ENCODE results near the gene CALCOCO1.
"Not testable (repeated sequence)": the region's sequence is repeated elsewhere in the genome, so short reads cannot be mapped to it uniquely, and the experiment has no call there.

Gene CALCOCO1

GRCh38 chr12:53726341-53726740 is 911 bp downstream of the CALCOCO1 start:
- no peak for DNase-seq (ENCODE audit: low read depth)
- TF ChIP-seq, protein P1, sequence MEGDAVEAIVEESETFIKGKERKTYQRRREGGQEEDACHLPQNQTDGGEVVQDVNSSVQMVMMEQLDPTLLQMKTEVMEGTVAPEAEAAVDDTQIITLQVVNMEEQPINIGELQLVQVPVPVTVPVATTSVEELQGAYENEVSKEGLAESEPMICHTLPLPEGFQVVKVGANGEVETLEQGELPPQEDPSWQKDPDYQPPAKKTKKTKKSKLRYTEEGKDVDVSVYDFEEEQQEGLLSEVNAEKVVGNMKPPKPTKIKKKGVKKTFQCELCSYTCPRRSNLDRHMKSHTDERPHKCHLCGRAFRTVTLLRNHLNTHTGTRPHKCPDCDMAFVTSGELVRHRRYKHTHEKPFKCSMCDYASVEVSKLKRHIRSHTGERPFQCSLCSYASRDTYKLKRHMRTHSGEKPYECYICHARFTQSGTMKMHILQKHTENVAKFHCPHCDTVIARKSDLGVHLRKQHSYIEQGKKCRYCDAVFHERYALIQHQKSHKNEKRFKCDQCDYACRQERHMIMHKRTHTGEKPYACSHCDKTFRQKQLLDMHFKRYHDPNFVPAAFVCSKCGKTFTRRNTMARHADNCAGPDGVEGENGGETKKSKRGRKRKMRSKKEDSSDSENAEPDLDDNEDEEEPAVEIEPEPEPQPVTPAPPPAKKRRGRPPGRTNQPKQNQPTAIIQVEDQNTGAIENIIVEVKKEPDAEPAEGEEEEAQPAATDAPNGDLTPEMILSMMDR (conservative IDR thresholded peaks at IDR 0.05; ENCODE audit: control insufficient read depth, insufficient read depth, low read depth, low read length) = no peak
- peak overlapping the region; percentile 97 for H3K4me3 ChIP-seq (ENCODE audit: control insufficient read depth, low read depth, low read length)

GRCh38 chr12:53725824-53726223 is 1.4 kb downstream of the CALCOCO1 start:
- H3K4me3 ChIP-seq (ENCODE audit: control insufficient read depth, low read depth, low read length) = no peak overlapping the region
- DNase-seq (ENCODE audit: low read depth) = no peak
- TF ChIP-seq, protein P1 (conservative IDR thresholded peaks at IDR 0.05; ENCODE audit: control insufficient read depth, insufficient read depth, low read depth, low read length) = no peak

DNA sequence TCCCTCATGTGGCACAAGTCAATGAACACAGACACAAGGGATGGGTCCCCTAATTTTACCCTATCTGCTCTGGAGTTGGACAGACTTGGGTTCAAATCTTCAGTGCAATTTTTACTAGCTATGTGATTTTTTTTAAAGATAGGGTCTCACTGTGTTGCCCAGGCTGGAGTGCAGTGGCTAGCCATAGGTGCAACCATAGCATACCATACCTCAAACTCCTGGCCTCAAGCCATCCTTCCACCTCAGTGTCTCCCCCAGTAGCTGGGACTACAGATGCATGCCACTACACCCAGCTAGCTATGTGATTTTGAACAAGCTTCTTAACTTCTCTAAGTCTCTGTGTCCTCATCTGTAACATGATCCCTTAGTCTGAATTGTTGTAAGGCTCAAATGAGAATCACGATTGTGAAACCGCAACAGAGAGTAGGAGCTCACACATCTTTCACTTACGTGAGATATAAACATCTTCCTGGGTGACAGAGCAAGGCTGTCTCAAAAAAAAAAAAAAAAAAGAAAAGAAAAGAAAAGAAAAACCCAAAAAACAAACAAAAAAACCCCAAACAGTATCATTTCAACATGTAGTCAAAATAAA is 4.7 kb downstream of the CALCOCO1 start:
- H3K4me3 ChIP-seq (ENCODE audit: control insufficient read depth, low read depth, low read length) = no peak overlapping the region
- DNase-seq (ENCODE audit: low read depth) = peak; percentile 22
- TF ChIP-seq, protein P1 (conservative IDR thresholded peaks at IDR 0.05; ENCODE audit: control insufficient read depth, insufficient read depth, low read depth, low read length) = no peak

DNA sequence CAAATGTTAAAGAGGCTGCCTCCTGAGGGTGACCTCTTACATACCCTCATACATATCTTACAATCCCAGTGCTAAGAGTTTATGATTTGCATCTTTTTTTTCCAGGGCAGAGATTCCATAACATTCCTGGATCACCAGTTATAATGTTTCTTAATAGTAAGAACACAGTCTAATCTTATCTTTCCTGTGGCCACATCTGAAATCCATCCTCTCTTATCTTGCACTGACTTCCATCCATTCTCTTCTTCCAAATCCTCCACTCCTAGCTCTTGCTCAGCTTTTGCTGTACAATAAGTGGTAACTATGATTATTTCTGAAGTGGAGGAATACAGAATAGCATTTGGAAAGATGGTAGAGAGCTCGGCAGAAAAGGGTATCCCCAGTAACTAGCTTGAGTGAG is 6.3 kb downstream of the CALCOCO1 start:
- TF ChIP-seq, protein P1 (conservative IDR thresholded peaks at IDR 0.05; ENCODE audit: control insufficient read depth, insufficient read depth, low read depth, low read length) = no peak
- no peak overlapping the region for H3K4me3 ChIP-seq (ENCODE audit: control insufficient read depth, low read depth, low read length)
- no peak for DNase-seq (ENCODE audit: low read depth)

DNA sequence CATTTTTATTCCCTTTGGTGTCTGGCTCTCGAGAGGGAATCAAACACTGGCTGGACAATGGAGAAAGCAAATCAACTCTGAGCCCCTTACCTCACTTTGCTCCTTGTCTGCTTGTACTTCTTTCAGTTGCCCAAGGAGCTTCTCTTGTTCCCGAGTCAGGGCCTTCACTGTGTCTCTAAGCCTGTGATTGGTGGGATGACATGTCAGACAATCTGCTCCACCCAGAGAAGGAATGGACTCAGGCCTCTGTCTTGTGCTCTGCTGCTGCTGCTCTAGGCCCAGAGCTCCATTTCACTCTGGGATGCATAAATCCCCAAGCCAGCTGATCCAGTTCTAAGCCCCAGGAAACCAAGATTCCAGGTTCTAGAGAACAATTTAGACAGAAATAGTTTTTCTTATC is 7.6 kb downstream of the CALCOCO1 start:
- TF ChIP-seq, protein P1 (conservative IDR thresholded peaks at IDR 0.05; ENCODE audit: control insufficient read depth, insufficient read depth, low read depth, low read length) = no peak
- peak; percentile 20 for DNase-seq (ENCODE audit: low read depth)
- H3K4me3 ChIP-seq (ENCODE audit: control insufficient read depth, low read depth, low read length) = no peak overlapping the region

GRCh38 chr12:53718567-53718966 is 8.7 kb downstream of the CALCOCO1 start:
- not testable (repeated sequence) for H3K4me3 ChIP-seq (ENCODE audit: control insufficient read depth, low read depth, low read length); DNase-seq (ENCODE audit: low read depth)

DNA sequence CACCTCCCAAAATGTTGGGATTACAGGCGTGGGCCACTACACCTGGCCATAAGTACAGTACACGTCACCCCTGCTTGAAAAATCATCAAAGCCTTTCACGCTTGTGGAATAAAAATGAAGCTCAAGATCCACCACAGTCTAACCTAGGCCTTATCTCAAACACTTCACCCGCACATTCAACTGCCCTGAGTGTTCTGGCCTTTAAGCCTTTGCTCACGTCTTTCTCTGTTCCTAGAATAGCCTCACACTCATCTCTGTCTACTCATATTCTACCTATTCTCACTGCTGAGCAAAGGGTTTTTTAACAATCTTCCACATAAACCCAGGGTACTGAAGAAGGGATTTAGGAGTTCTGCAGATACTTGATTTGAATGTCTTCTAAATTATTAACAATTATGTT is 9.9 kb downstream of the CALCOCO1 start:
- H3K4me3 ChIP-seq (ENCODE audit: control insufficient read depth, low read depth, low read length) = no peak overlapping the region
- no peak for DNase-seq (ENCODE audit: low read depth)
- TF ChIP-seq, protein P1 (conservative IDR thresholded peaks at IDR 0.05; ENCODE audit: control insufficient read depth, insufficient read depth, low read depth, low read length) = no peak

Measured in fibroblast of mammary gland (primary cell).